NCI-H2227 (cell line): Measurements from ENCODE around the gene GOLGA6B.
"Not testable (repeated sequence)": the region's sequence is repeated elsewhere in the genome, so short reads cannot be mapped to it uniquely, and the experiment has no call there.

ENCODE experiments used
- DNase-seq: peaks from one replicate; lab custom pipeline; 2025; ENCODE audit not compliant: unreplicated experiment; lab: John Stamatoyannopoulos, UW

GOLGA6B gene

GRCh38 chr15:72665706-72666105 lies 11.2 kb downstream of the GOLGA6B start:
- not testable (repeated sequence) for DNase-seq

GRCh38 chr15:72669803-72670202 lies 15.3 kb downstream of the GOLGA6B start:
- not testable (repeated sequence) for DNase-seq

- not testable (repeated sequence) for DNase-seq
Measured at GRCh38 chr15:72670656-72671352, 16.3 kb downstream of the GOLGA6B start.

GRCh38 chr15:72671525-72671924 lies 17.0 kb downstream of the GOLGA6B start:
- no peak for DNase-seq

DNA sequence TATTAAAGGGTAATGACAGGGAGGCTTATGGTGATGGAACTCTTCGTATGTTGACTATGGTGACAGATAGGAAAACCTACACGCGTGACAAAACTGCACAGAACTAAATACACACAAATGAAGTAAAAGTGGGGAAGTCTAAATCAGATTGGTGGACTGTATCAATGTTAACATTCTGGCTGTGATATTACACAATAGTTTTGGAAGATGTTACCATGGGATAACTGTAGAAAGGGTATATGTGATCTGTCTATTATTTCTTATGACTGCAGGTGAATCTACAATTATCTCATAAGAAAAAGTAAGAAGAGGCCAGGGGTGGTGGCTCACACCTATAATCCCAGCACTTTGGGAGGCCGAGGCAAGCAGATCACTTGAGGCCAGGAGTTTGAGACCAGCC lies 22.3 kb downstream of the GOLGA6B start:
- no peak for DNase-seq

DNA sequence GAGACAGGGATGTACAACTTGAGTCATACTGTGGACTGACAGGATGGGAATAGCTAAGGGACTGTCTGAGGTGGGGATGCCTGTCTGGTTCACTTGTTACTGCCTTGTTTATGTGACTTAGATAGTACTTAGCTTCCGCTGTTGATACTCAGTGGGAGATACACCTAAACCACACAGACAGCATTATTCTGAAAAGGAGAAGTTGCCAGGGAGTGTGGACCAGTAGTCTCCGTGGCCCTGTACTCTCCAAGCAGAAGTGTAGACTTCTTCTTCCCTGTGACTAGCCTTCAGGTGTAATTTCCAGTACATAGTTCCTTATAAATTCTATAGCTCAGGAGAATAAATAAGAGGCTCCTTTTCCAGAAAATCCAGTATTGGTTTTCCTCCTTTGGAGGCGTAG lies 26.4 kb downstream of the GOLGA6B start:
- DNase-seq: no peak

GRCh38 chr15:72682772-72683171 lies 28.3 kb downstream of the GOLGA6B start:
- no peak for DNase-seq

DNA sequence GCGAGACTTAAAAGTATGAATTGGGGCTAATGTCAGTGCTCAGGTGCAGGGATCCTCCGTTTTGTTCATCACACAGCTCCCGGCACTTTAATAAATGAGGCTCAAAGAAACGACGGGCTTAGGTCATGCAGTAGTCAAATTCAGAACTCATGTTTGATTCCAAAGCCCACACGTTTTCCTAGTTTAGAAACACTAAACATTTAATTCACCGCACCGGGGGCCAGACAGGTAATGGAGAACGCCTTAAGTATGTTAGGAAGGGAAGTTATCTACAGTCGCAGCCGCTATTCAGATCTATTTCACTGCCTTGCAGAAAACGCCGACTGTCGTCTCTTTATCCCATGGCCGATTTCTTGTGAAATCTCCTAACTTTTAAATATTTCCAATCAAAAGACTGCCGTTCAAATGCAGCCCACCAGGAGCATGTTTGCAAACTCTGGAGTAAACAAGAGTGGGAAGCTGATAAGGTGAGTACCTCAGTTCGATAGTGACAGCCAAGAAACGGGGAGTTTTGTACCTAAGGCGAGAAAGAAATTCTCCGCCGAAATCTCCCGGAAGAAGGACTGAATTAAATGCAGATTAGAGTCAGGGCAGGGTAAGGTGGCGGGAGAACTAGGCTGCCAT lies 30.9 kb downstream of the GOLGA6B start:
- DNase-seq: no peak

DNA sequence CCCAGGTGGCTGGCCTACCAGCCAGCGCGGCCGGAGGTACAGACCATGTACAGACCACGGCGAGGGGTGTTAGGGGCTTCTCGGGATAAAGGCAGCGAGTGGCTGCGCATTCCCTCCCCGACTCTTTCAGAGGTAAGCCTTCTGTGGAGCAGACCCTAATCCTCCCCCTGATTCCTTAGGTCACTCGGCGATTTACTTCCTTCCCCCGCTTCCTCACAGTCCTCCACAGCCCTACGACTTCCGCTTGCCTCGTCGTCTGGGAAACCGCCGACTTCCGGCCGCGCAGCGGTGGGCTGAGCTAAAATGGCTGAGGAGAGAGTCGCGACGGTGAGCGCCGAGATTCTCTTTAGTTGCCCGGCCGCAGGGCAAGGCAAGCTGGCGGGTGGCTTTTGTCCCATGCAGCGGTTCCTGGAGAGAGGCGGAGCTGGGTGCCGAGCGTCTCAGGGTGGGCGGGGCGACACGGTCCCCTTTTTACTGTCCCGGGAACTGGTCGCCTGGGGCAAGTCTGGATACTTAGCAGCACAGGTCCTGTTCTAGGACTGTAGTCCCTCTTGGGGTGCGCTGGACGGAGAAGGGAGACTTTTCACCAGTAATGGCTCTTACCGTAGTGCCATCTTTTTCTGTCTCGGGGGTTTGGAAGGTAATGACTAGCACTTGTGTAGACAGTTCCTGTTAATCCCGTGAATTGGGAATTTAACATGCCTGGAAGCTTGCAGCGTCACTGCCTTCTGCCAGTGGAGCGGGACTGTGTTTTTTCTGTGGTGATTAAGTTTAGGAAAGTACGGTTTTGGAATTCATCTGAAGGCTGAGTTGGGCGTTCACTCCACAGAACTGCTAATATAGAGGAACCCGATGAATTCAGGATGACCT lies 31.7 kb downstream of the GOLGA6B start, which contains the start of the genes BBS4 and HIGD2B:
BBS4 (plus strand) TSS at position 283 of the 870 bp plus-strand sequence; CDS start at position 304, 21 bp downstream.
HIGD2B (minus strand) TSS at position 258 of the 870 bp plus-strand sequence. CDS start 9,808 bp downstream, outside the sequence.
- DNase-seq: no peak

DNA sequence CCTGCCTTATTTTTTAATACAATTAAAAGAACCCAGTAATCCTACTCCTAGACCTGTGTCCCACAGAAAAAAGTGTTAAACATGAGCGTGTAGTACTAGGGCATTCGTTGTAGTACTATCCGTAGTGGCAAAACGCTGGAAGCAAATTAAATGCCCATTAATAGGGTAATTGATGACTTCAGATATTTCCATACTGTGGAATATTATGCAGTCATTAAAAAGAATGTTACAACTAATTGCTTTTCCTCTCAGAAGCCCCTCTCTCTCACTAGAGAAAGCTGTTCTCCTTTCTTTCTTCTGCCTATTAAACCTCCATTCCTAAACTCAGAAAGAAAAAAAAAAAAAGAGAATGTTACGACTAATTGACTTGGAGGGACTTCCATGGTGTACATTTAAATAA lies 34.2 kb downstream of the GOLGA6B start:
- DNase-seq: no peak

- no peak for DNase-seq
Measured at GRCh38 chr15:72690938-72691337, 36.4 kb downstream of the GOLGA6B start.

GRCh38 chr15:72698938-72699337 lies 44.4 kb downstream of the GOLGA6B start:
- DNase-seq: no peak

DNA sequence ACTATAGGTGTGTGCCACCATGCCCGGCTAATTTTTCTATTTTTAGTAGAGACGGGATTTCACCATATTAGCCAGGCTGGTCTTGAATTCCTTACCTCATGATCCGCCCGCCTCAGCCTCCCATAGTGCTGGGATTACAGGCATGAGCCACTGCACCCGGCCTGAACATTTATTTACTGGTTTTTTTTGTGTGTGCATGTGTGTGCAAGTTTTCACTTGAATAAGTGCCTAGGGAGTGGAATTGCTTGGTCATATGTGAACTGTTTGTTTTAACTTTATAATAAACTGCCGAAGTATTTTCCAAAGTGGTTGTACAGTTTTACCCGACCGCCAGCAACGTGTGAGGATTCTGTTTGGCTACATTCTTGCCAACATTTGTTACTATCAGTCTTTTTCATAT lies 45.6 kb downstream of the GOLGA6B start:
- DNase-seq: no peak

DNA sequence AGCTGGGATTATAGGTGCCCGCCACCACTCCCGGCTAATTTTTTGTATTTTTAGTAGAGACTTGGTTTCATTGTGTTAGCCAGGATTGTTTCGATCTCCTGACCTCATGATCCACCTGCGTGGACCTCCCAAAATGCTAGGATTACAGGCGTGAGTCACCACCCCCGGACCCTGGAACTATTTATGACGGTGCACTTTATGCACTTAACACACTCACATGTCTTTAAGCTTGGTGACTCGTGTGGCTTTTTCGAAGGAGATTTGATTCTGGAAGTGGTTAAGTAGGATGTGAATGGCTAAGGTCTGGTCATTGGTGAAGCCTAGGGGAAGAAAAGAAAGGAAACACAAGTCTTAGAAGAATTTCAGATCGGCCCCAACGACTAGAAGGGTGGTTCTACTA lies 51.8 kb downstream of the GOLGA6B start:
- no peak for DNase-seq

DNA sequence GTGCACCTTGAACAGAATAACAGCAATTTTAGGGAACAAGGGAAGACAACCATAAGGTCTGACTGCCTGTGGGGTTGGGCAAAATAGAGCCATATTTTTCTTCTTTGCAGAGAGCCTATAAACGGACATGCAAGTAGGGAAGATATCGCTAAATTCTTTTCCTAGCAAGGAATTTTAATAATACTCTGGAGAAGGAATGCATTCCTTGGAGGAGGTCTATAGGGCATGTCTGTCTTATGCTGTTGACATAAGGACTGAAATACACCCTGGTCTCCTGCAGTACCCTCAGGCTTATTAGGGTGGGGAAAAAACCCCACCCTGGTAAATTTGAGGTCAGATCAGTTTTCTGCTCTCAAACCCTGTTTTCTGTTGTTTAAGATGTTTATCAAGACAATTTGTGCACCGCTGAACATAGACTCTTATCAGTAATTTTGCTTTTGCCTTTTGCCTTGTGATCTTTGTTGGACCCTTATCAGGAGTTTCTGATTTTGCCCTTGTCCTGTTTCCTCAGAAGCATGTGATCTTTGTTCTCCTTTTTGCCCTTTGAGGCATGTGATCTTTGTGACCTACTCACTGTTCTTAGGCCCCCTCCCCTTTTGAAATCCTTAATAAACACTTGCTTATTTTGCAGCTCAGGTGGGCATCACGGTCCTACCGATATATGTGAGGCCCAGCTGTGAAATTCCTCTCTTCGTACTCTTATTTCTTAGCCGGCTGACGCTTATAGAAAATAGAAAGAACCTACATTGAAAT lies 54.2 kb downstream of the GOLGA6B start:
- not testable (repeated sequence) for DNase-seq
